A549 (cell line): ENCODE measurements around the gene EP400. TPM values are rescaled to one million over a fixed set of nuclear protein-coding genes. Genes with fewer than 3 reads are reported as not detected.

ENCODE experiments used
- ATAC-seq, 2 experiments: fragments of 200-7000 bp in 1 of 2; fragments of >200 bp in 1 of 2; cut with Nextera tagmentation in 1 of 2; cut with Tn5 transposase in 1 of 2; 3 replicates each; pipeline versions ENCODE4 v1.8.0 to v1.9.1; 2018 to 2020; ENCODE audit warnings: mild to moderate bottlenecking in 1 of 2, moderate library complexity in 1 of 2
- CTCF ChIA-PET: fragments of 300-600 bp; sonication (Branson Sonifier 250); formaldehyde crosslinking; extraction: SDS; loops from one replicate; lab custom pipeline; 2021; ENCODE audit warnings: antibody characterized with exemption, inconsistent platforms; lab: Yijun Ruan, JAX
- POLR2A ChIA-PET: fragments of 350-600 bp; formaldehyde crosslinking; extraction: SDS; loops from one replicate; lab custom pipeline; 2021; ENCODE audit warnings: antibody characterized with exemption, inconsistent platforms; lab: Yijun Ruan, JAX
- DNase-seq, 2 experiments: peaks; one replicate each; pipeline versions ENCODE4 v3.0.0 to v3.0.0-alpha.2; 2011 to 2016; ENCODE audit warnings: low read depth in 1 of 2, low spot score in 1 of 2
- FAIRE-seq: peaks from 2 replicates; lab custom pipeline; 2011; peaks lifted over from hg19 to GRCh38; lab: Jason Lieb, UNC
- H3K27ac ChIP-seq, 2 experiments: fragments of >200 bp; sonication (Bioruptor Twin); formaldehyde crosslinking; 3 replicates each; pipeline ENCODE4 v1.5.1; 2016 to 2017
- H3K4me1 ChIP-seq: fragments of >200 bp; sonication (Bioruptor Twin); formaldehyde crosslinking; 3 replicates; pipeline ENCODE4 v1.6.1; 2016
- H3K4me2 ChIP-seq: fragments of >200 bp; sonication (Bioruptor Twin); formaldehyde crosslinking; 3 replicates; pipeline ENCODE4 v1.6.1; 2016
- H3K4me3 ChIP-seq: fragments of >200 bp; sonication (Bioruptor Twin); formaldehyde crosslinking; 3 replicates; pipeline ENCODE4 v1.5.1; 2016
- H3K9me3 ChIP-seq: fragments of >200 bp; sonication (Bioruptor Twin); formaldehyde crosslinking; 3 replicates; pipeline ENCODE4 v1.6.1; 2016
- BCL3 ChIP-seq: fragments of >200 bp; sonication (Bioruptor Twin); formaldehyde crosslinking; IDR thresholded peaks from 3 replicates; pipeline ENCODE4 v1.6.1; 2016
- BHLHE40 ChIP-seq: IDR thresholded peaks from 2 replicates; pipeline ENCODE4 v1.6.1; 2012; ENCODE audit warnings: low read depth, low read length, inconsistent platforms
- CEBPB ChIP-seq, 2 experiments: fragments of >200 bp in 1 of 2; sonication (Bioruptor Twin) in 1 of 2; formaldehyde crosslinking in 1 of 2; IDR thresholded peaks; 2 replicates each; pipeline ENCODE4 v1.6.1; 2012 to 2016
- CHD2 ChIP-seq: fragments of 150-350 bp; IDR thresholded peaks from 2 replicates; pipeline ENCODE4 v1.6.1; 2014; ENCODE audit warnings: low read length; ENCODE audit not compliant: partially characterized antibody
- CTCF ChIP-seq: fragments of >200 bp; sonication (Bioruptor Twin); formaldehyde crosslinking; IDR thresholded peaks from 3 replicates; pipeline ENCODE4 v1.5.1; 2016
- ELK1 ChIP-seq: fragments of 150-350 bp; IDR thresholded peaks from 2 replicates; pipeline ENCODE4 v1.6.1; 2014; ENCODE audit warnings: low read depth, mild to moderate bottlenecking, low read length
- FOSL2 ChIP-seq, 2 experiments: fragments of 450-650 bp in 1 of 2; fragments of >200 bp in 1 of 2; sonication (Bioruptor Twin) in 1 of 2; formaldehyde crosslinking; IDR thresholded peaks; 2 replicates each; pipeline versions ENCODE4 v1.5.0 to v1.6.1; 2016 to 2020; ENCODE audit warnings: mild to moderate bottlenecking in 1 of 2, moderate library complexity in 1 of 2
- GATA3 ChIP-seq: IDR thresholded peaks from 2 replicates; pipeline ENCODE4 v1.6.1; 2012; ENCODE audit warnings: borderline replicate concordance
- HES2 ChIP-seq: fragments of >200 bp; sonication (Bioruptor Twin); formaldehyde crosslinking; IDR thresholded peaks from 2 replicates; pipeline ENCODE4 v1.6.1; 2016
- HMGXB4 ChIP-seq: fragments of 250-450 bp; sonication (Bioruptor Pico); IDR thresholded peaks from 2 replicates; pipeline ENCODE4 v1.5.0; 2021; ENCODE audit warnings: mild to moderate bottlenecking, moderate library complexity, borderline replicate concordance
- HOXA7 ChIP-seq: fragments of 250-450 bp; sonication (Bioruptor Pico); IDR thresholded peaks from 2 replicates; pipeline ENCODE4 v1.5.0; 2020; ENCODE audit warnings: mild to moderate bottlenecking, moderate library complexity
- KDM5A ChIP-seq: fragments of 200-600 bp; sonication (generic); IDR thresholded peaks from 2 replicates; pipeline ENCODE4 v1.6.1; 2016; ENCODE audit warnings: antibody characterized with exemption, mild to moderate bottlenecking
- MAX ChIP-seq: IDR thresholded peaks from 2 replicates; pipeline ENCODE4 v1.6.1; 2012
- MAZ ChIP-seq: fragments of 150-350 bp; IDR thresholded peaks from 2 replicates; pipeline ENCODE4 v1.6.1; 2014; ENCODE audit warnings: antibody characterized with exemption, low read depth, low read length, borderline replicate concordance
- MYC ChIP-seq: IDR thresholded peaks from 2 replicates; pipeline ENCODE4 v1.6.1; 2012; ENCODE audit warnings: mild to moderate bottlenecking, inconsistent platforms, low read length, improper control_type of control experiment, borderline replicate concordance
- NFE2L2 ChIP-seq: fragments of 150-350 bp; conservative IDR thresholded peaks from 2 replicates; pipeline ENCODE4 v1.6.1; 2014; ENCODE audit warnings: low read length
- PHF8 ChIP-seq: fragments of 200-600 bp; sonication (generic); IDR thresholded peaks from 2 replicates; pipeline ENCODE4 v1.6.1; 2016; ENCODE audit warnings: low read depth, mild to moderate bottlenecking, antibody characterized with exemption, moderate library complexity, borderline replicate concordance
- RAD21 ChIP-seq, 2 experiments: fragments of >200 bp in 1 of 2; sonication (Bioruptor Twin) in 1 of 2; formaldehyde crosslinking in 1 of 2; IDR thresholded peaks in 1 of 2; conservative IDR thresholded peaks in 1 of 2; 2 replicates in 1 of 2; 3 replicates in 1 of 2; pipeline ENCODE4 v1.6.1; 2012 to 2018; ENCODE audit warnings: inconsistent platforms in 1 of 2
- RCOR1 ChIP-seq: fragments of 150-350 bp; IDR thresholded peaks from 2 replicates; pipeline ENCODE4 v1.6.1; 2014; ENCODE audit warnings: antibody characterized with exemption, low read length, low read depth
- TP53 ChIP-seq: fragments of 250-450 bp; sonication (Bioruptor Pico); IDR thresholded peaks from 2 replicates; pipeline ENCODE4 v1.5.0; 2021; ENCODE audit warnings: mild to moderate bottlenecking, moderate library complexity
- USF2 ChIP-seq: fragments of 450-650 bp; IDR thresholded peaks from 2 replicates; pipeline ENCODE4 v1.6.1; 2014; ENCODE audit warnings: antibody characterized with exemption
- WGBS: methylation state at CpG from one replicate; pipeline ENCODE4 v1.1.6; 2017; ENCODE audit errors: missing lambda C conversion rate; 5-methylcytosine and 5-hydroxymethylcytosine counted together
- polyA plus RNA-seq, 4 experiments: library from polyadenylated mRNA; depleted of rRNA in 3 of 4; stranded (reverse); fragments of >200 nt; fragmentation: RNase III in 1 of 4; extraction: RNeasy Plus Mini Kit Qiagen cat#74134 plus additional on column Dnase treatment in 1 of 4; gene quantifications; 2 replicates in 3 of 4; 3 replicates in 1 of 4; pipeline ENCODE4 v1.2.3, GENCODE V29; 2011 to 2017

The EP400 gene
- polyA plus RNA-seq, 2 of the 4 experiments (the other 2 are of a cell fraction), result 9.7 to 15.2 TPM

- Histone ChIP-seq H3K4me2 (no peak overlapping the region), H3K4me1 (peaks cover 45% of the 10 kb centered on the region), H3K27ac (peak overlapping the region in 1 of 2 experiments; percentile 68; a peak in 2 of 6 replicates), H3K9me3 (no peaks in the 10 kb centered on the region), H3K4me3 (no peak overlapping the region)
- ChIA-PET CTCF (interaction anchor here (0.6 to 2.6 kb wide), 3 partner anchors 7 to 52 kb away, joined by 3 to 14 read pairs (median 3); no protein-coding TSS in a partner anchor), POLR2A (no interaction called here)
- no peak for FAIRE-seq
- no peak for TF ChIP-seq MYC
- no peak for TF ChIP-seq BCL3
- no peak for TF ChIP-seq CEBPB (IDR thresholded peaks at IDR 0.05)
- no peak for TF ChIP-seq FOSL2 (IDR thresholded peaks at IDR 0.05)
- no peak for TF ChIP-seq FOSL2 (CRISPR knock-in tag; IDR thresholded peaks at IDR 0.05)
- TF ChIP-seq ELK1, result no peak
- TF ChIP-seq CTCF, result no peak
- no peak for TF ChIP-seq HES2
- no peak for TF ChIP-seq RAD21 (conservative IDR thresholded peaks at IDR 0.05 in 1 of 2, IDR thresholded peaks at IDR 0.05 in 1 of 2)
- peak in 1 of 2 experiments; percentile 1; a peak in 2 of 6 replicates for ATAC-seq
- no peak for DNase-seq
- WGBS, result 89% methylated on average over 9 of the region's 13 CpGs
Measured at GRCh38 chr12:131903270-131904255, 46.2 kb upstream of the EP400 start.

- Histone ChIP-seq H3K9me3 (no peaks in the 10 kb centered on the region), H3K4me2 (no peak overlapping the region), H3K27ac (peak overlapping the region in 1 of 2 experiments; percentile 30; a peak in 2 of 6 replicates), H3K4me3 (no peak overlapping the region), H3K4me1 (peaks cover 49% of the 10 kb centered on the region)
- CTCF ChIA-PET, result interaction anchor here (1.0 to 2.6 kb wide), 2 partner anchors 8 to 53 kb away, joined by 3 to 14 read pairs; no protein-coding TSS in a partner anchor
- 94% methylated on average over 4 of the region's 5 CpGs for WGBS
- FAIRE-seq (no peak), ATAC-seq (no peak), DNase-seq (no peak)
- POLR2A ChIA-PET, result no interaction called here
- TF ChIP-seq USF2 (no peak), PHF8 (no peak), KDM5A (no peak), HOXA7 (CRISPR knock-in tag) (no peak), MAX (no peak), MAZ (no peak), BCL3 (no peak), CEBPB (IDR thresholded peaks at IDR 0.05) (no peak), TP53 (CRISPR knock-in tag) (no peak), HMGXB4 (CRISPR knock-in tag) (no peak), BHLHE40 (no peak), RCOR1 (no peak), CHD2 (no peak), GATA3 (no peak), CTCF (no peak), NFE2L2 (no peak)
Measured at GRCh38 chr12:131904346-131904745, 45.4 kb upstream of the EP400 start.
